Panc1 (cell line): ENCODE measurements around the gene FRMD8. TPM values are rescaled to one million over a fixed set of nuclear protein-coding genes. Genes with fewer than 3 reads are reported as not detected.

Source experiments
- ATAC-seq: fragments of 200-7000 bp; cut with Tn5 transposase; 2 replicates; pipeline ENCODE4 v1.9.1; 2020; ENCODE audit warnings: mild to moderate bottlenecking, moderate library complexity
- BruUV-seq: library from RNA; stranded (reverse); fragments of 400-500 nt; replicated peaks from 2 replicates; lab custom pipeline; 2021; lab: Mats Ljungman, UMichigan
- CTCF ChIA-PET: fragments of 300-600 bp; sonication (Branson Sonifier 250); formaldehyde crosslinking; loops from one replicate; lab custom pipeline; 2022; ENCODE audit warnings: antibody characterized with exemption; lab: Charles Lee
- POLR2A ChIA-PET: fragments of 300-600 bp; sonication (Branson Sonifier 250); formaldehyde crosslinking; loops from one replicate; lab custom pipeline; 2022; ENCODE audit warnings: antibody characterized with exemption; lab: Charles Lee
- DNase-seq: peaks from one replicate; pipeline ENCODE4 v3.0.0-alpha.2; 2010; ENCODE audit warnings: low read depth, low spot score
- H3K27ac ChIP-seq: 2 replicates; pipeline ENCODE4 v1.5.1; 2011; ENCODE audit warnings: mild to moderate bottlenecking, low read length, inconsistent platforms
- H3K27me3 ChIP-seq: fragments of 200-500 bp; sonication (Bioruptor generic); 2 replicates; pipeline ENCODE4 v1.6.0; 2014; ENCODE audit warnings: low read length, inconsistent platforms; ENCODE audit not compliant: control insufficient read depth, insufficient read depth
- H3K36me3 ChIP-seq: fragments of 200-500 bp; sonication (Bioruptor generic); 2 replicates; pipeline ENCODE4 v1.5.1; 2014; ENCODE audit warnings: inconsistent platforms, mild to moderate bottlenecking, low read length, moderate library complexity; ENCODE audit not compliant: control insufficient read depth, insufficient read depth
- H3K4me1 ChIP-seq: 2 replicates; pipeline ENCODE4 v1.5.1; 2011; ENCODE audit warnings: inconsistent platforms, mild to moderate bottlenecking, low read length, moderate library complexity; ENCODE audit not compliant: control insufficient read depth, insufficient read depth
- H3K4me3 ChIP-seq, 2 experiments: 2 replicates each; pipeline ENCODE4 v1.5.1; 2011 to 2012; ENCODE audit warnings: low read depth in 2 of 2, low read length in 2 of 2, mild to moderate bottlenecking in 2 of 2, inconsistent platforms in 1 of 2, moderate library complexity in 1 of 2
- H3K9me3 ChIP-seq: fragments of 200-500 bp; sonication (Bioruptor generic); 2 replicates; pipeline ENCODE4 v1.5.1; 2014; ENCODE audit warnings: low read depth, mild to moderate bottlenecking, inconsistent platforms, low read length, moderate library complexity; ENCODE audit not compliant: control insufficient read depth, insufficient read depth
- POLR2AphosphoS5 ChIP-seq: IDR thresholded peaks from 2 replicates; pipeline ENCODE4 v1.6.1; 2012; ENCODE audit warnings: mild to moderate bottlenecking, low read depth, low read length, moderate library complexity
- SIN3A ChIP-seq: IDR thresholded peaks from 2 replicates; pipeline ENCODE4 v1.6.1; 2012; ENCODE audit warnings: low read depth, mild to moderate bottlenecking, low read length, moderate library complexity, borderline replicate concordance; ENCODE audit not compliant: insufficient read depth
- TCF7L2 ChIP-seq: IDR thresholded peaks from 2 replicates; pipeline ENCODE4 v1.6.1; 2011; ENCODE audit warnings: mild to moderate bottlenecking, low read depth, low read length, inconsistent platforms
- in situ Hi-C: cut with HindIII; loops from 2 replicates; pipeline ENCODE4 v1.10.0; 2016; ENCODE audit warnings: low sequenced_read_pairs, low pct_unique_long_range_greater_than_20kb
- intact Hi-C: fragments of 100-400 bp; cut with micrococcal nuclease; formaldehyde crosslinking; loops from one replicate; pipeline ENCODE4 v1.10.0; 2022; ENCODE audit not compliant: unreplicated experiment
- total RNA-seq: library from RNA; stranded (reverse); gene quantifications from one replicate; pipeline ENCODE4 v1.2.1, GENCODE V29; 2021; ENCODE audit not compliant: unreplicated experiment
- TF ChIP-seq, protein P1 (sequence below), 2 experiments: IDR thresholded peaks; 2 replicates each; pipeline ENCODE4 v1.6.1; 2011 to 2012; ENCODE audit warnings: low read depth in 2 of 2, control low read depth in 1 of 2, low read length in 1 of 2, mild to moderate bottlenecking in 1 of 2, moderate library complexity in 1 of 2; ENCODE audit not compliant: insufficient read depth in 1 of 2
- TF ChIP-seq, protein P2 (sequence below): fragments of 450-650 bp; IDR thresholded peaks from 2 replicates; pipeline ENCODE4 v1.5.1; 2017; ENCODE audit warnings: mild to moderate bottlenecking

FRMD8 gene
- total RNA-seq, 1 experiment from 2014 or later = 85.8 TPM

DNA sequence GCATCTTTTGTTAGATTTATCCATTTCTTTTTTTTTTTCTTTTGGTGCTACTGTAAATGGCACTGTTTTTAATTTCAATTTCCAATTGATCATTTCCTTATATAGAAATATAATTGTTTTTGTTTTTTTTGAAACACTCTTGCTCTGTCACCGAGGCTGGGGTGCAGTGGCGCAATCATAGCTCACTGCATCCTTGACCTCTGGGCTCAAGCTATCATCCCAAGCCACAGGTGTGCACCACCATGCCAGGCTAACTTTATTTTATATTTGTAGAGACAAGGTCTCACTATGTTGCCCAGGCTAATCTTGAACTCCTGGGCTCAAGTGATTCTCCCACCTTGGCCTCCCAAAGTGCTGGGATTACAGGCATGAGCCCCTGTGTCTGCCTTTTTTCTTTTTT, 16.4 kb downstream of the FRMD8 start:
- H3K27me3 ChIP-seq = no peaks in the 10 kb centered on the region
- no peak for DNase-seq
- H3K4me3 ChIP-seq = no peak overlapping the region
- in situ Hi-C loops = no loop called here
- no peaks in the 10 kb centered on the region for H3K4me1 ChIP-seq
- no peaks in the 10 kb centered on the region for H3K9me3 ChIP-seq
- ATAC-seq = no peak
- peaks cover 4% of the 10 kb centered on the region; the same call in 1 of the 2 replicates for H3K36me3 ChIP-seq
- BruUV-seq = no TSS peak
- POLR2A ChIA-PET = interaction anchor here (0.6 to 0.7 kb wide), 2 partner anchors 12 to 65 kb away, joined by 3 read pairs; no protein-coding TSS in a partner anchor
- CTCF ChIA-PET = no interaction called here
- H3K27ac ChIP-seq = no peak overlapping the region
- TF ChIP-seq, protein P1, sequence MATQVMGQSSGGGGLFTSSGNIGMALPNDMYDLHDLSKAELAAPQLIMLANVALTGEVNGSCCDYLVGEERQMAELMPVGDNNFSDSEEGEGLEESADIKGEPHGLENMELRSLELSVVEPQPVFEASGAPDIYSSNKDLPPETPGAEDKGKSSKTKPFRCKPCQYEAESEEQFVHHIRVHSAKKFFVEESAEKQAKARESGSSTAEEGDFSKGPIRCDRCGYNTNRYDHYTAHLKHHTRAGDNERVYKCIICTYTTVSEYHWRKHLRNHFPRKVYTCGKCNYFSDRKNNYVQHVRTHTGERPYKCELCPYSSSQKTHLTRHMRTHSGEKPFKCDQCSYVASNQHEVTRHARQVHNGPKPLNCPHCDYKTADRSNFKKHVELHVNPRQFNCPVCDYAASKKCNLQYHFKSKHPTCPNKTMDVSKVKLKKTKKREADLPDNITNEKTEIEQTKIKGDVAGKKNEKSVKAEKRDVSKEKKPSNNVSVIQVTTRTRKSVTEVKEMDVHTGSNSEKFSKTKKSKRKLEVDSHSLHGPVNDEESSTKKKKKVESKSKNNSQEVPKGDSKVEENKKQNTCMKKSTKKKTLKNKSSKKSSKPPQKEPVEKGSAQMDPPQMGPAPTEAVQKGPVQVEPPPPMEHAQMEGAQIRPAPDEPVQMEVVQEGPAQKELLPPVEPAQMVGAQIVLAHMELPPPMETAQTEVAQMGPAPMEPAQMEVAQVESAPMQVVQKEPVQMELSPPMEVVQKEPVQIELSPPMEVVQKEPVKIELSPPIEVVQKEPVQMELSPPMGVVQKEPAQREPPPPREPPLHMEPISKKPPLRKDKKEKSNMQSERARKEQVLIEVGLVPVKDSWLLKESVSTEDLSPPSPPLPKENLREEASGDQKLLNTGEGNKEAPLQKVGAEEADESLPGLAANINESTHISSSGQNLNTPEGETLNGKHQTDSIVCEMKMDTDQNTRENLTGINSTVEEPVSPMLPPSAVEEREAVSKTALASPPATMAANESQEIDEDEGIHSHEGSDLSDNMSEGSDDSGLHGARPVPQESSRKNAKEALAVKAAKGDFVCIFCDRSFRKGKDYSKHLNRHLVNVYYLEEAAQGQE (IDR thresholded peaks at IDR 0.05; ENCODE audit: insufficient read depth in 1 of 2, low read depth in 2 of 2, low read length in 1 of 2) = no peak
- TF ChIP-seq SIN3A = no peak
- intact Hi-C loops = no loop called here

DNA sequence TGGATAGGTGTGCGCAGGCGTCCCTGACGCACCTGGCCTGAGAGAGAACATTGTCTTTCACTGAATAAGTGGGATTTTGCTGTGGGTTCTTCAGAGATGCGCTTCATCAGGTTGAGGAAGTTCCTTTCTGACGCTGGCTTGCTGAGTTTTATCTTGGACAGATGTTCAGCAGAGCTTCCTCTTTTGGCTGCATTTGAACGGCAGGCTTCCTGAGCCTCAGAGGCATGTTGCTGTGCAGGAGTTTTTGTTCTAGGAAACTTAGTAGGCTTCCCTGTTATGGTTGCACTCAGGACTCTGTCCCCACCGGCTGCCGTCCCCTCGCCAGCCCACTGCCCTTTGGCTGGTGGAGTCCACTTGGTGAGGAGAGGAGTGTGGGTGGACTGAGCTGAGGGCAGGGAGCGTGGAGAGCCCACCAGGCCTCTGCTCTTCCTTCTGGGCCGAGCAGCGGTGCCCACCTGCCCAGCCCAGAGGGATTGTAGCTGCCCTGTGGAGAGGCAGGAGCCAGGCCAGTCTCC, 17.2 kb downstream of the FRMD8 start:
- ATAC-seq = no peak
- TF ChIP-seq, protein P2, sequence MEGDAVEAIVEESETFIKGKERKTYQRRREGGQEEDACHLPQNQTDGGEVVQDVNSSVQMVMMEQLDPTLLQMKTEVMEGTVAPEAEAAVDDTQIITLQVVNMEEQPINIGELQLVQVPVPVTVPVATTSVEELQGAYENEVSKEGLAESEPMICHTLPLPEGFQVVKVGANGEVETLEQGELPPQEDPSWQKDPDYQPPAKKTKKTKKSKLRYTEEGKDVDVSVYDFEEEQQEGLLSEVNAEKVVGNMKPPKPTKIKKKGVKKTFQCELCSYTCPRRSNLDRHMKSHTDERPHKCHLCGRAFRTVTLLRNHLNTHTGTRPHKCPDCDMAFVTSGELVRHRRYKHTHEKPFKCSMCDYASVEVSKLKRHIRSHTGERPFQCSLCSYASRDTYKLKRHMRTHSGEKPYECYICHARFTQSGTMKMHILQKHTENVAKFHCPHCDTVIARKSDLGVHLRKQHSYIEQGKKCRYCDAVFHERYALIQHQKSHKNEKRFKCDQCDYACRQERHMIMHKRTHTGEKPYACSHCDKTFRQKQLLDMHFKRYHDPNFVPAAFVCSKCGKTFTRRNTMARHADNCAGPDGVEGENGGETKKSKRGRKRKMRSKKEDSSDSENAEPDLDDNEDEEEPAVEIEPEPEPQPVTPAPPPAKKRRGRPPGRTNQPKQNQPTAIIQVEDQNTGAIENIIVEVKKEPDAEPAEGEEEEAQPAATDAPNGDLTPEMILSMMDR = no peak
- Histone ChIP-seq H3K4me3 (no peak overlapping the region), H3K4me1 (no peaks in the 10 kb centered on the region), H3K9me3 (no peaks in the 10 kb centered on the region), H3K27ac (no peak overlapping the region), H3K27me3 (no peaks in the 10 kb centered on the region), H3K36me3 (peaks cover 10% of the 10 kb centered on the region; the same call in 1 of the 2 replicates)
- in situ Hi-C loops = no loop called here
- BruUV-seq = no TSS peak
- ChIA-PET POLR2A (interaction anchor here (0.6 kb wide), 1 partner anchor 13 kb away, joined by 3 read pairs; no protein-coding TSS in a partner anchor), CTCF (no interaction called here)
- no peak for DNase-seq
- intact Hi-C loops = no loop called here

DNA sequence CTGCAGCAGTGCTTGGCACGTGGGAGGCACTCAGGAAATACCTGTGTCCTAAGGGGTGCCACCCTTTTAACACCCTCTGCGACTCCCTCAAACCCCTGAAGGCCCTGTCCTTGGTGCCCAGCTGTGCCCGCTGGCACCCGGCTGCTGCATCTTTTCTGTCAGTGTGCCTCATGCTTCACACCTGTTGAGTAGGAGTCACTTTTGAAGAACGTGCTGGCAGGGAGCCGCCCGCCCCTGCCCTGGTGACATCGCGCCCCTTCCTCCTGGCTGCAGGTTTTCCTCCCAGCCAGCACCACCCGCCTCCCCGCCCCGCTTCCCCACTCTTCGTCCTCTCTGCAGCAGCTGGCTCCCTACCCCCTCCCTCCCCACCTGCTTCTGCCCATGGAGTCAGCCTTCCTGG, 17.8 kb downstream of the FRMD8 start:
- H3K4me1 ChIP-seq = no peaks in the 10 kb centered on the region
- H3K4me3 ChIP-seq = no peak overlapping the region
- TF ChIP-seq, protein P2 = no peak
- TF ChIP-seq SIN3A = no peak
- no peak for TF ChIP-seq TCF7L2
- TF ChIP-seq, protein P1 (IDR thresholded peaks at IDR 0.05; ENCODE audit: insufficient read depth in 1 of 2, low read depth in 2 of 2, low read length in 1 of 2) = no peak
- no peak for TF ChIP-seq POLR2AphosphoS5
- ChIA-PET POLR2A (no interaction called here), CTCF (interaction anchor here (0.7 kb wide), 1 partner anchor 127 kb away, joined by 4 read pairs; no protein-coding TSS in a partner anchor)
- no TSS peak for BruUV-seq
- in situ Hi-C loops (no loop called here), intact Hi-C loops (no loop called here)
- H3K9me3 ChIP-seq = no peaks in the 10 kb centered on the region
- ATAC-seq (no peak), DNase-seq (no peak)
- H3K27ac ChIP-seq = no peak overlapping the region
- no peaks in the 10 kb centered on the region for H3K27me3 ChIP-seq
- H3K36me3 ChIP-seq = peaks cover 10% of the 10 kb centered on the region; the same call in 1 of the 2 replicates
